ENCODE results near the gene FHIT.

DNA sequence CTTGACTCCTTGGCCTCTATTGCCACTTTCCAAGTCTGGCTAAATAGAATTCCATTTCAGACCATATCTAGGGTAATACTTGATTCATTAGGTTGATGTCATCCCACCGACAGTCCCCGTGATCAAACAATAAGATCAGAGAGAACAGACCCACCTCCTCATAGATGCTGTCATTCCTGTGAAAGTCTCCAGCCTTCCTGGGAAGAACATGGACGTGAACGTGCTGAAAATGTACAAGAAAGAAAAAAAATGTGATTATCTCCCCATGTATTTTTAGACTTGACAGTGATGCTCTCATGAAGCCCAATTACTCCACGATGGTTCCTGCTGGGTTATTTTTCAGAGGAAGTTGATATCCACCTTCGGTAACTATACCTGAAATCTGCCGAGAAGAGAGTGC lies 1329.1 kb downstream of the FHIT start:
- TF ChIP-seq, protein P1, sequence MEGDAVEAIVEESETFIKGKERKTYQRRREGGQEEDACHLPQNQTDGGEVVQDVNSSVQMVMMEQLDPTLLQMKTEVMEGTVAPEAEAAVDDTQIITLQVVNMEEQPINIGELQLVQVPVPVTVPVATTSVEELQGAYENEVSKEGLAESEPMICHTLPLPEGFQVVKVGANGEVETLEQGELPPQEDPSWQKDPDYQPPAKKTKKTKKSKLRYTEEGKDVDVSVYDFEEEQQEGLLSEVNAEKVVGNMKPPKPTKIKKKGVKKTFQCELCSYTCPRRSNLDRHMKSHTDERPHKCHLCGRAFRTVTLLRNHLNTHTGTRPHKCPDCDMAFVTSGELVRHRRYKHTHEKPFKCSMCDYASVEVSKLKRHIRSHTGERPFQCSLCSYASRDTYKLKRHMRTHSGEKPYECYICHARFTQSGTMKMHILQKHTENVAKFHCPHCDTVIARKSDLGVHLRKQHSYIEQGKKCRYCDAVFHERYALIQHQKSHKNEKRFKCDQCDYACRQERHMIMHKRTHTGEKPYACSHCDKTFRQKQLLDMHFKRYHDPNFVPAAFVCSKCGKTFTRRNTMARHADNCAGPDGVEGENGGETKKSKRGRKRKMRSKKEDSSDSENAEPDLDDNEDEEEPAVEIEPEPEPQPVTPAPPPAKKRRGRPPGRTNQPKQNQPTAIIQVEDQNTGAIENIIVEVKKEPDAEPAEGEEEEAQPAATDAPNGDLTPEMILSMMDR (IDR thresholded peaks at IDR 0.05), result no peak
- TF ChIP-seq EP300 (IDR thresholded peaks at IDR 0.05) (no peak), POLR2AphosphoS5 (IDR thresholded peaks at IDR 0.05) (no peak), POLR2A (IDR thresholded peaks at IDR 0.05) (no peak)
